GM12878 (cell line): ENCODE measurements around the gene PIEZO2.

Source experiments
- CTCF ChIP-seq, 3 experiments: IDR thresholded peaks in 2 of 3; conservative IDR thresholded peaks in 1 of 3; 2 replicates each; pipeline ENCODE4 v1.5.1; 2011; ENCODE audit warnings: low read depth in 3 of 3, low read length in 3 of 3, mild to moderate bottlenecking in 3 of 3, control low read depth in 2 of 3, moderate library complexity in 2 of 3, inconsistent platforms in 1 of 3, mixed read lengths in 1 of 3; ENCODE audit not compliant: control insufficient read depth in 2 of 3, insufficient read depth in 1 of 3; ENCODE audit errors: extremely low read depth in 1 of 3
- EGR1 ChIP-seq, 2 experiments: IDR thresholded peaks; 1 replicate in 1 of 2; 2 replicates in 1 of 2; pipeline ENCODE4 v1.6.1; 2011 to 2012; ENCODE audit warnings: low read depth in 2 of 2, low read length in 2 of 2, borderline replicate concordance in 1 of 2, mild to moderate bottlenecking in 1 of 2, moderate library complexity in 1 of 2
- ESRRA ChIP-seq: IDR thresholded peaks from 2 replicates; pipeline ENCODE4 v1.6.1; 2012; ENCODE audit warnings: mild to moderate bottlenecking, low read length, improper control_type of control experiment
- EZH2 ChIP-seq: IDR thresholded peaks from 2 replicates; pipeline ENCODE4 v1.6.1; 2012; ENCODE audit warnings: low read depth, mild to moderate bottlenecking, control low read depth, inconsistent platforms, low read length, borderline replicate concordance; ENCODE audit not compliant: control insufficient read depth
- MXI1 ChIP-seq: fragments of 150-350 bp; IDR thresholded peaks from 2 replicates; pipeline ENCODE4 v1.6.1; 2011; ENCODE audit warnings: low read depth, mild to moderate bottlenecking, inconsistent platforms, low read length, improper control_type of control experiment
- NBN ChIP-seq: fragments of 450-650 bp; IDR thresholded peaks from 2 replicates; pipeline ENCODE4 v1.6.1; 2016
- PRDM15 ChIP-seq: fragments of 450-650 bp; formaldehyde crosslinking; IDR thresholded peaks from 2 replicates; pipeline ENCODE4 v1.4.0; 2020; ENCODE audit warnings: mild to moderate bottlenecking, moderate library complexity

- TF ChIP-seq NBN (no peak), CTCF (IDR thresholded peaks at IDR 0.05 in 2 of 3, conservative IDR thresholded peaks at IDR 0.05 in 1 of 3; ENCODE audit: control insufficient read depth in 2 of 3, extremely low read depth in 1 of 3, insufficient read depth in 1 of 3, low read depth in 3 of 3, low read length in 3 of 3) (no peak), ESRRA (no peak), EZH2 (no peak), PRDM15 (CRISPR knock-in tag) (no peak), EGR1 (IDR thresholded peaks at IDR 0.05; ENCODE audit: borderline replicate concordance in 1 of 2, low read depth in 2 of 2, low read length in 2 of 2) (no peak), MXI1 (no peak)
These were observed 83.3 kb downstream of the PIEZO2 start for GRCh38 chr18:11066038-11066437.
